Pancreas (tissue), 10 donors: ENCODE measurements around the gene SDR39U1. TPM values are rescaled to one million over a fixed set of nuclear protein-coding genes. Genes with fewer than 3 reads are reported as not detected.

ENCODE experiments used
- ATAC-seq, 4 donors: fragments of 200-7000 bp; cut with Tn5 transposase; one replicate each; pipeline versions ENCODE4 v1.8.0 to v1.9.1; 2020; ENCODE audit warnings: mild to moderate bottlenecking in 4 of 4, moderate library complexity in 4 of 4
- DNase-seq, 6 donors: peaks; one replicate each; pipeline ENCODE4 v3.0.0-alpha.2; 2020
- FAIRE-seq: peaks from 2 replicates; lab custom pipeline; 2012; peaks lifted over from hg19 to GRCh38; lab: Jason Lieb, UNC
- H3K27ac ChIP-seq, 4 donors: fragments of 200-600 bp; sonication (generic); 1 replicate in 3 of 4; 2 replicates in 1 of 4; pipeline versions ENCODE4 v1.5.0 to v1.8.0; 2020
- H3K27me3 ChIP-seq, 4 donors: fragments of 200-600 bp; one replicate each; pipeline ENCODE4 v1.8.0; 2021
- H3K36me3 ChIP-seq, 3 donors: fragments of 200-600 bp; sonication (generic) in 1 of 3; one replicate each; pipeline versions ENCODE4 v1.5.0 to v1.8.0; 2020 to 2021
- H3K4me1 ChIP-seq, 3 donors: fragments of 200-600 bp; one replicate each; pipeline ENCODE4 v1.8.0; 2021
- H3K4me3 ChIP-seq, 4 donors: fragments of 200-600 bp; sonication (generic) in 2 of 4; one replicate each; pipeline versions ENCODE4 v1.5.0 to v1.8.0; 2020 to 2021
- H3K9me3 ChIP-seq, 4 donors: fragments of 200-600 bp; one replicate each; pipeline ENCODE4 v1.8.0; 2021
- CTCF ChIP-seq, 4 donors: fragments of 200-600 bp; sonication (generic) in 3 of 4; IDR thresholded peaks; one replicate each; pipeline versions ENCODE4 v1.5.0 to v1.8.0; 2021; ENCODE audit warnings: antibody characterized with exemption in 4 of 4
- WGBS, 2 donors: extraction: QIAGEN DNeasy Blood & Tissue Kit; methylation state at CpG; one replicate each; pipeline ENCODE4 v1.1.7; 2013; 5-methylcytosine and 5-hydroxymethylcytosine counted together
- intact Hi-C, 3 donors: fragments of 100-400 bp; cut with DNase I; formaldehyde crosslinking; loops; one replicate each; pipeline versions ENCODE4 v1.11.1 to v1.14.2; 2022
- polyA plus RNA-seq, 2 donors: library from polyadenylated mRNA; stranded (reverse); fragments of 200-250 nt; gene quantifications; one replicate each; pipeline ENCODE4 v1.2.3, GENCODE V29; 2013
- total RNA-seq, 6 donors: library from RNA; stranded (reverse); fragmentation: NEBNext Ultra II Directional in 4 of 6; extraction: Animal tissue kit (Norgen Biotek cat#: 25700) in 4 of 6; gene quantifications; one replicate each; pipeline versions ENCODE4 v1.2.1 to v1.2.4, GENCODE V29; 2021 to 2023
- donor health status: healthy with polysubstance abuse.
- donor health status: DM: no; HTN: no; CAD: no; lungs with moderate emphysema.
- donor health status: DM: no; HTN: no; CAD: no.
- donor health status: control.
- donor health status: control.
- donor health status: Bipolar disorder and iron deficiency.
- donor health status: DM: yes; HTN: yes; CAD: no.
- donor health status: DM: no; HTN: no; CAD: no.
- donor health status: DM: no; HTN: no; CAD: no.
- donor health status: DM: yes; HTN: yes; CAD: no.

The SDR39U1 gene
- total and polyA plus RNA-seq, 8 donors: 22.0 to 124 (median 31.3) TPM

- H3K9me3 ChIP-seq: no peaks in the 10 kb centered on the region
- H3K4me1 ChIP-seq: peaks cover 11 to 53% (median 50%) of the 10 kb centered on the region in 3 donors
- H3K4me3 ChIP-seq: peak within 1 kb of the TSS; percentile 58 to 78 (median 70)
- H3K27me3 ChIP-seq: no peaks in the 10 kb centered on the region
- DNase-seq (peak; percentile 88 to 95 (median 91)), FAIRE-seq (no peak), ATAC-seq (peak; percentile 76 to 86 (median 80))
- no peak for TF ChIP-seq CTCF (IDR thresholded peaks at IDR 0.05)
- WGBS, 2 donors: 5% methylated on average over 56 to 57 of the region's 57 CpGs
- peak within 1 kb of the TSS; percentile 88 to 96 (median 94) for H3K27ac ChIP-seq
- peaks cover 0 to 11% (median 3%) of the 10 kb centered on the region in 3 donors for H3K36me3 ChIP-seq
- intact Hi-C loops: loop anchor here (5.0 to 10.0 kb wide), 3 partner anchors 57 to 97 kb away; partner anchors contain the start of genes ADCY4 (in 1 of the 3) and RIPK3 (in 1 of the 3)
Observed at GRCh38 chr14:24429395-24430142, 13.0 kb downstream of the SDR39U1 start, which contains the start of the genes CBLN3 and KHNYN. Gene CBLN3 (minus strand): TSS chr14:24429668. CDS start chr14:24429054, 614 bp downstream. Gene KHNYN (plus strand): TSS chr14:24429954. CDS start chr14:24430731, 777 bp downstream.

GRCh38 chr14:24428628-24429394 lies 13.8 kb downstream of the SDR39U1 start:
- no peaks in the 10 kb centered on the region for H3K27me3 ChIP-seq
- H3K4me3 ChIP-seq: peak overlapping the region in 2 of 4 donors; percentile 74 to 78
- H3K27ac ChIP-seq: peak overlapping the region; percentile 88 to 96 (median 94)
- peaks cover 0 to 4% (median 3%) of the 10 kb centered on the region in 3 donors for H3K36me3 ChIP-seq
- WGBS, 2 donors: 86 to 88% methylated on average over 15 to 18 of the region's 18 CpGs
- ATAC-seq (no peak), DNase-seq (peak in 2 of 6 donors; percentile 8 to 74), FAIRE-seq (no peak)
- no peak for TF ChIP-seq CTCF (IDR thresholded peaks at IDR 0.05)
- no peaks in the 10 kb centered on the region for H3K9me3 ChIP-seq
- intact Hi-C loops: no loop called here
- peaks cover 11 to 53% (median 50%) of the 10 kb centered on the region in 3 donors for H3K4me1 ChIP-seq

GRCh38 chr14:24427537-24428508 lies 14.8 kb downstream of the SDR39U1 start:
- WGBS, 2 donors: 67 to 69% methylated on average over 18 of the region's 18 CpGs
- FAIRE-seq: no peak
- no peaks in the 10 kb centered on the region for H3K27me3 ChIP-seq
- peaks cover 11 to 50% (median 48%) of the 10 kb centered on the region in 3 donors for H3K4me1 ChIP-seq
- no peak for TF ChIP-seq CTCF (IDR thresholded peaks at IDR 0.05)
- no peaks in the 10 kb centered on the region for H3K36me3 ChIP-seq
- peak overlapping the region in 3 of 4 donors; percentile 59 to 71 (median 61) for H3K27ac ChIP-seq
- no peaks in the 10 kb centered on the region for H3K9me3 ChIP-seq
- intact Hi-C loops: no loop called here
- H3K4me3 ChIP-seq: no peak overlapping the region
- no peak for ATAC-seq
- peak in 3 of 6 donors; percentile 6 to 67 (median 38) for DNase-seq

GRCh38 chr14:24426912-24427536 lies 15.6 kb downstream of the SDR39U1 start:
- Histone ChIP-seq H3K36me3 (no peaks in the 10 kb centered on the region), H3K4me1 (peaks cover 11 to 43% (median 43%) of the 10 kb centered on the region in 3 donors), H3K27me3 (no peaks in the 10 kb centered on the region), H3K9me3 (no peaks in the 10 kb centered on the region), H3K4me3 (no peak overlapping the region), H3K27ac (peak overlapping the region in 3 of 4 donors; percentile 59 to 71 (median 61))
- ATAC-seq: peak; percentile 50 to 65 (median 58)
- peak in 5 of 6 donors; percentile 44 to 76 (median 63) for DNase-seq
- intact Hi-C loops: no loop called here
- TF ChIP-seq CTCF (IDR thresholded peaks at IDR 0.05): no peak
- 28 to 36% methylated on average over 8 of the region's 8 CpGs for WGBS, 2 donors
- FAIRE-seq: no peak
